Right lobe of liver (tissue), 6 donors: ENCODE results near the gene SGPP2. TPM values are rescaled to one million over a fixed set of nuclear protein-coding genes. Genes with fewer than 3 reads are reported as not detected.
A peak's percentile ranks its signal among the peaks of the same experiment; 100 is the strongest.

ENCODE experiments used
- ATAC-seq, 4 donors: fragments of 200-7000 bp; cut with Tn5 transposase; one replicate each; pipeline ENCODE4 v1.9.1; 2020; ENCODE audit warnings: mild to moderate bottlenecking in 4 of 4, moderate library complexity in 4 of 4
- DNase-seq, 3 donors: peaks; one replicate each; pipeline ENCODE4 v3.0.0-alpha.2; 2020
- H3K27ac ChIP-seq, 3 donors: fragments of 200-600 bp; one replicate each; pipeline ENCODE4 v1.8.0; 2022
- H3K27me3 ChIP-seq, 2 donors: fragments of 200-600 bp; one replicate each; pipeline ENCODE4 v1.8.0; 2022
- H3K36me3 ChIP-seq, 4 donors: fragments of 200-600 bp; sonication (generic) in 1 of 4; one replicate each; pipeline versions ENCODE4 v1.5.1 to v1.8.0; 2017 to 2022; ENCODE audit warnings: control low read depth in 1 of 4
- H3K4me1 ChIP-seq, 4 donors: fragments of 200-600 bp; sonication (generic) in 1 of 4; one replicate each; pipeline versions ENCODE4 v1.5.1 to v1.8.0; 2017 to 2022; ENCODE audit warnings: control low read depth in 1 of 4
- H3K4me3 ChIP-seq, 3 donors: fragments of 200-600 bp; one replicate each; pipeline ENCODE4 v1.8.0; 2022
- H3K9me3 ChIP-seq, 4 donors: fragments of 200-600 bp; sonication (generic) in 1 of 4; one replicate each; pipeline versions ENCODE4 v1.5.1 to v1.8.0; 2017 to 2022; ENCODE audit warnings: control low read depth in 1 of 4
- POLR2A ChIP-seq: fragments of 450-650 bp; IDR thresholded peaks from one replicate; pipeline ENCODE4 v1.6.1; 2017; ENCODE audit warnings: antibody characterized with exemption, mild to moderate bottlenecking
- WGBS: methylation state at CpG from one replicate; pipeline ENCODE4 v1.1.6; 2018; ENCODE audit warnings: low coverage, low lambda C conversion rate; ENCODE audit not compliant: insufficient coverage; ENCODE audit errors: missing lambda C conversion rate; 5-methylcytosine and 5-hydroxymethylcytosine counted together
- intact Hi-C, 2 donors: fragments of 100-400 bp; cut with DNase I; formaldehyde crosslinking; loops; one replicate each; pipeline versions ENCODE4 v1.11.2 to v1.14.1; 2022
- total RNA-seq, 6 experiments: library from RNA; depleted of rRNA in 2 of 6; stranded (reverse); fragments of >200 nt in 2 of 6; fragmentation: NEBNext Ultra II Directional in 3 of 6; extraction: Animal tissue kit (Norgen Biotek cat#: 25700) in 3 of 6; gene quantifications; one replicate each; pipeline versions ENCODE4 v1.1.0 to v1.2.4, GENCODE V29; 2016 to 2023
- TF ChIP-seq, protein P1 (sequence below), 4 donors: fragments of 200-600 bp in 3 of 4; fragments of 450-650 bp in 1 of 4; IDR thresholded peaks; one replicate each; pipeline versions ENCODE4 v1.5.1 to v1.8.0; 2016 to 2022; ENCODE audit warnings: antibody characterized with exemption in 4 of 4, mild to moderate bottlenecking in 2 of 4
- donor health status: DM: no; HTN: yes; CAD: no.
- donor health status: DM: no; HTN: no; CAD: no.
- donor health status: DM: no; HTN: no; CAD: no.
- donor health status: DM: no; HTN: yes; CAD: no.
- donor health status: DM: no; HTN: yes; CAD: no.

The SGPP2 gene
- total RNA-seq, 6 experiments from 2014 or later = 0.14 to 0.25 (median 0.18) TPM

DNA sequence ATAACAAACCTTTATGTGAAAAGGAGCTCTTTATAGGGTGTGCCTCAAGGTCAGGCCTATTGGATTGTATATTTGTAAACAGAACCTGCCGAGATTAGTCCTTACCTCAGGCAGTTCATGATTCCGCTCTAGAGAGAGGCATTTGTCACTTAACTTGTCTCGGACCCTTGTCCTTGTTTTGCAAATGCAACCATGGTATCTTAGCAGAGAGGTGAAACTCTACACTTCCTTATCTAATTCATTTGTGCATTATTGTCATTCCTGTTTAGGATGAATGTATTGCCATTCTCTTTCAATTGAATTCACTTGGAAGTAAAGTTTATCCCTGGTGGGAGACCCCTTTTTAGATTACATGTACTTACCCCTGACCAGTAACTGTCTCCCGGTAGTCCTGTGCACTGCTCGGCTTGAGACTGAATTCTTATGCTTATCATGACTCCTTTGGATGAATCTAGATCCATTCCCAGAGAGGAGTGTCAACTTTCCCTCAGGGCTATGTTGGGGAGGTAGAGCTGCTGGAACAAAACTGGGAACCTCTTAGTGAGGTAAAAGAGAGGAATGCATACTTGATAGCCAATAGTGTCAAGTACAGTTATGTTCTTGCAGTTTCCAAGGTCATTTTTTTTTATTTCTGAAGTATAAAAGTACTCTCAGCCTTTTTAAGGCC is 46.6 kb downstream of the SGPP2 start:
- Histone ChIP-seq H3K27ac (no peak overlapping the region), H3K27me3 (no peaks in the 10 kb centered on the region), H3K4me3 (no peak overlapping the region), H3K4me1 (no peaks in the 10 kb centered on the region), H3K36me3 (no peaks in the 10 kb centered on the region), H3K9me3 (no peaks in the 10 kb centered on the region)
- no peak for DNase-seq
- TF ChIP-seq, protein P1, sequence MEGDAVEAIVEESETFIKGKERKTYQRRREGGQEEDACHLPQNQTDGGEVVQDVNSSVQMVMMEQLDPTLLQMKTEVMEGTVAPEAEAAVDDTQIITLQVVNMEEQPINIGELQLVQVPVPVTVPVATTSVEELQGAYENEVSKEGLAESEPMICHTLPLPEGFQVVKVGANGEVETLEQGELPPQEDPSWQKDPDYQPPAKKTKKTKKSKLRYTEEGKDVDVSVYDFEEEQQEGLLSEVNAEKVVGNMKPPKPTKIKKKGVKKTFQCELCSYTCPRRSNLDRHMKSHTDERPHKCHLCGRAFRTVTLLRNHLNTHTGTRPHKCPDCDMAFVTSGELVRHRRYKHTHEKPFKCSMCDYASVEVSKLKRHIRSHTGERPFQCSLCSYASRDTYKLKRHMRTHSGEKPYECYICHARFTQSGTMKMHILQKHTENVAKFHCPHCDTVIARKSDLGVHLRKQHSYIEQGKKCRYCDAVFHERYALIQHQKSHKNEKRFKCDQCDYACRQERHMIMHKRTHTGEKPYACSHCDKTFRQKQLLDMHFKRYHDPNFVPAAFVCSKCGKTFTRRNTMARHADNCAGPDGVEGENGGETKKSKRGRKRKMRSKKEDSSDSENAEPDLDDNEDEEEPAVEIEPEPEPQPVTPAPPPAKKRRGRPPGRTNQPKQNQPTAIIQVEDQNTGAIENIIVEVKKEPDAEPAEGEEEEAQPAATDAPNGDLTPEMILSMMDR (IDR thresholded peaks at IDR 0.05) = no peak
- no peak for ATAC-seq
- whole genome bisulfite sequencing = 30% methylated on average over 5 of the region's 5 CpGs
- intact Hi-C loops = no loop called here

DNA sequence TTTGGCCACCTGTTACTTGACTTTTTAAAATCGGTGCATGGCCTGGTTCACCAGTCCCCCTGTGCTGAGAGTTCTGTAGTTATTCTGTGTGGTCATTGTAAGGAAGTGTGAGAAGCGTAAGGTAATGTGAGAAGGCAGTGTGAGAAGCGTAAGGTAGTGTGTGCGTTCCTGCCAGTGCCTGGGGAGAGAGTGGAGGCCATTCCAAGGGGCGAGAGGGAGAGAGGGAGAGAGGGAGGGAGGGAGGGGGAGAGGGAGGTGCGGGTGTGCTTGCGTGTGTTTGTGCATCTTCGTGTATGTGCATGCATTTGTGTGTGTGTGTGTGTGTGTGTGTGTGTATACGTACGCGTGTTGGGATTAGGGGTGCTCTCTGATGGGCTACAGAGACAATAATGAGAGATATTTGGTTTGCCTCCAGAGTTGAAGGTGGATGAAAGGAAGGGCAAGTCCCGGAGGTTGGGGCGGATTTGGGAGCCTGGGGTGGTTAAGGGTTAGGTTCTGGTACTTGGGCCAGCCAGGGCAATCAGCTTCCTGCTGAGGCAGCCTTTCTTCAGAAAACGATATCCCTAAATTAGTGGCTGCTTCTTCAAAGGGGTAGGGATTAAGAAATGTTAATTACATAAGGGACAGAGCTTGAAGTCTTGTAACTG is 53.7 kb downstream of the SGPP2 start:
- no peak for ATAC-seq
- intact Hi-C loops = no loop called here
- 41% methylated on average over 14 of the region's 14 CpGs for WGBS

DNA sequence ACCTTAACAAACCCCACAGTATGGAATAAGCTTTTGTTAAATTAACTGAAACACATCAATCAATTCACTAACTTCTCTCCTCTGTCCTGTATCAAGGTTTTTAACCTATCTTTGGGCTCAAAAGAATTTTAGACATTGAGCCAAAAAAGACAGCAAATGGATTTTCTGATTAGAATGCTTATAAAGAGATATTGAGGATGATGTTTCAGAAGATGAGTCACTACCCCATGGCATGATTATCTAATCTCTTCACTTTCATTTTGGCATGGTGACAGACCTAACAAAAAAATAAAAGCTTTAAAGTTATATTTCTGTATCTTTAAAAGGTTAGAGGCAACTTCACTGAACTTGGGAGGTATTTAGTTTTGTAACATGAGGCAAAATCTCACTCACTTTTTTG is 55.5 kb downstream of the SGPP2 start:
- TF ChIP-seq, protein P1 (IDR thresholded peaks at IDR 0.05) = no peak
- no peak for TF ChIP-seq POLR2A
- Histone ChIP-seq H3K27ac (no peak overlapping the region), H3K27me3 (no peaks in the 10 kb centered on the region), H3K4me1 (no peaks in the 10 kb centered on the region), H3K9me3 (no peaks in the 10 kb centered on the region), H3K36me3 (no peaks in the 10 kb centered on the region), H3K4me3 (no peak overlapping the region)
- ATAC-seq (peak in 1 of 4 donors; percentile 38), DNase-seq (no peak)
- intact Hi-C loops = no loop called here

More for the DNA sequence above, 53.7 kb downstream of the SGPP2 start:
- no peaks in the 10 kb centered on the region for H3K4me1 ChIP-seq
- DNase-seq = no peak
- H3K4me3 ChIP-seq = no peak overlapping the region
- no peaks in the 10 kb centered on the region for H3K27me3 ChIP-seq
- no peaks in the 10 kb centered on the region for H3K36me3 ChIP-seq
- no peak for TF ChIP-seq POLR2A
- TF ChIP-seq, protein P1 (IDR thresholded peaks at IDR 0.05) = no peak
- H3K27ac ChIP-seq = no peak overlapping the region
- H3K9me3 ChIP-seq = no peaks in the 10 kb centered on the region

DNA sequence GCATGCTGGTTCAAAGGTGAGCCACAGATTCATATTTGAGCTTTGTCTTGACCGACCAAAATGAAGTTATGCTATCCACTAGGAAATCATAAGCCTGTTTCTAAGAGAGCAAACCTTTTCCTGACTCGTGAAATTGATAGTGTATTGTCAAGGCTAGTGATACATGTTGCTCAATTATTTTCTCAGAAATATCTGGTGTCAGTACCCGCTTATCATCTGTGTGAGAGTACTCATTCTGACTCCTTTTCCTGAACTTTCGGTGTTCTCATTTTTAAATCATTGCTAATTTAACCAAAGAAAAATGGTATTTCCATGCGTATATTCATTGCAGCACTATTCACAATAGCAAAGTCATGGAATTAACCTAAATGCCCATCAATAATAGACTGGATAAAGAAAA is 56.2 kb downstream of the SGPP2 start:
- Histone ChIP-seq H3K36me3 (no peaks in the 10 kb centered on the region), H3K4me3 (no peak overlapping the region), H3K27me3 (no peaks in the 10 kb centered on the region), H3K4me1 (no peaks in the 10 kb centered on the region), H3K9me3 (no peaks in the 10 kb centered on the region), H3K27ac (no peak overlapping the region)
- intact Hi-C loops = no loop called here
- 67% methylated on average over 5 of the region's 5 CpGs for WGBS
- TF ChIP-seq, protein P1 (IDR thresholded peaks at IDR 0.05) = no peak
- no peak for TF ChIP-seq POLR2A
- ATAC-seq (peak in 1 of 4 donors; percentile 44), DNase-seq (no peak)
